Duodenal mucosa (tissue), 2 donors: Measurements from ENCODE around the gene ACR.

Experiments used
- H3K27ac ChIP-seq: one replicate; pipeline ENCODE4 v1.7.0; 2013; ENCODE audit warnings: low read depth, low read length
- H3K27me3 ChIP-seq, 2 donors: one replicate each; pipeline ENCODE4 v1.7.0; 2013; ENCODE audit warnings: low read length in 2 of 2, control low read depth in 1 of 2; ENCODE audit not compliant: insufficient read depth in 2 of 2, control insufficient read depth in 1 of 2
- H3K36me3 ChIP-seq, 2 donors: one replicate each; pipeline ENCODE4 v1.7.0; 2013; ENCODE audit warnings: low read length in 2 of 2, control low read depth in 1 of 2; ENCODE audit not compliant: insufficient read depth in 2 of 2, control insufficient read depth in 1 of 2
- H3K4me1 ChIP-seq, 2 donors: one replicate each; pipeline ENCODE4 v1.7.0; 2013; ENCODE audit warnings: low read length in 2 of 2, control low read depth in 1 of 2; ENCODE audit not compliant: insufficient read depth in 2 of 2, control insufficient read depth in 1 of 2
- H3K4me3 ChIP-seq, 2 donors: one replicate each; pipeline ENCODE4 v1.7.0; 2013; ENCODE audit warnings: low read length in 2 of 2, low read depth in 1 of 2
- H3K9ac ChIP-seq, 2 donors: one replicate each; pipeline ENCODE4 v1.7.0; 2013; ENCODE audit warnings: low read length in 2 of 2, low read depth in 1 of 2
- H3K9me3 ChIP-seq, 2 donors: one replicate each; pipeline ENCODE4 v1.7.0; 2013; ENCODE audit warnings: low read length in 2 of 2, control low read depth in 1 of 2; ENCODE audit not compliant: control insufficient read depth in 1 of 2

The ACR gene

GRCh38 chr22:50711446-50712340 is 26.3 kb upstream of the ACR start:
- H3K9me3 ChIP-seq, result no peaks in the 10 kb centered on the region
- H3K9ac ChIP-seq, result no peak overlapping the region
- H3K27ac ChIP-seq, result no peak overlapping the region
- no peak overlapping the region for H3K4me3 ChIP-seq
- no peaks in the 10 kb centered on the region for H3K27me3 ChIP-seq
- H3K36me3 ChIP-seq, result no peaks in the 10 kb centered on the region
- H3K4me1 ChIP-seq, result peaks cover 6 to 11% of the 10 kb centered on the region in 2 donors

GRCh38 chr22:50712341-50713007 is 25.5 kb upstream of the ACR start:
- Histone ChIP-seq H3K36me3 (no peaks in the 10 kb centered on the region), H3K27me3 (no peaks in the 10 kb centered on the region), H3K27ac (no peak overlapping the region), H3K9ac (no peak overlapping the region), H3K9me3 (no peaks in the 10 kb centered on the region), H3K4me3 (no peak overlapping the region), H3K4me1 (peaks cover 6 to 11% of the 10 kb centered on the region in 2 donors)

- no peaks in the 10 kb centered on the region for H3K27me3 ChIP-seq
- H3K9me3 ChIP-seq, result no peaks in the 10 kb centered on the region
- no peak overlapping the region for H3K9ac ChIP-seq
- H3K36me3 ChIP-seq, result no peaks in the 10 kb centered on the region
- no peak overlapping the region for H3K27ac ChIP-seq
- peaks cover 6 to 11% of the 10 kb centered on the region in 2 donors for H3K4me1 ChIP-seq
- no peak overlapping the region for H3K4me3 ChIP-seq
Observed at GRCh38 chr22:50713008-50713385, 25.0 kb upstream of the ACR start.

GRCh38 chr22:50713571-50714056 is 24.4 kb upstream of the ACR start:
- Histone ChIP-seq H3K4me1 (peaks cover 6 to 11% of the 10 kb centered on the region in 2 donors), H3K9ac (no peak overlapping the region), H3K4me3 (no peak overlapping the region), H3K27ac (no peak overlapping the region), H3K27me3 (no peaks in the 10 kb centered on the region), H3K9me3 (no peaks in the 10 kb centered on the region), H3K36me3 (no peaks in the 10 kb centered on the region)

GRCh38 chr22:50714150-50714549 is 23.9 kb upstream of the ACR start:
- H3K27me3 ChIP-seq, result no peaks in the 10 kb centered on the region
- H3K4me1 ChIP-seq, result peaks cover 6 to 11% of the 10 kb centered on the region in 2 donors
- no peak overlapping the region for H3K4me3 ChIP-seq
- H3K9ac ChIP-seq, result no peak overlapping the region
- no peak overlapping the region for H3K27ac ChIP-seq
- H3K9me3 ChIP-seq, result no peaks in the 10 kb centered on the region
- no peaks in the 10 kb centered on the region for H3K36me3 ChIP-seq

GRCh38 chr22:50714631-50715179 is 23.3 kb upstream of the ACR start:
- no peak overlapping the region for H3K27ac ChIP-seq
- no peaks in the 10 kb centered on the region for H3K9me3 ChIP-seq
- H3K36me3 ChIP-seq, result no peaks in the 10 kb centered on the region
- no peaks in the 10 kb centered on the region for H3K27me3 ChIP-seq
- no peak overlapping the region for H3K9ac ChIP-seq
- peaks cover 6 to 11% of the 10 kb centered on the region in 2 donors for H3K4me1 ChIP-seq
- no peak overlapping the region for H3K4me3 ChIP-seq

- H3K36me3 ChIP-seq, result no peaks in the 10 kb centered on the region
- H3K9ac ChIP-seq, result no peak overlapping the region
- no peaks in the 10 kb centered on the region for H3K9me3 ChIP-seq
- H3K27ac ChIP-seq, result no peak overlapping the region
- H3K4me3 ChIP-seq, result no peak overlapping the region
- peaks cover 6 to 11% of the 10 kb centered on the region in 2 donors for H3K4me1 ChIP-seq
- H3K27me3 ChIP-seq, result no peaks in the 10 kb centered on the region
Observed at GRCh38 chr22:50715250-50715649, 22.8 kb upstream of the ACR start.

GRCh38 chr22:50715776-50716175 is 22.2 kb upstream of the ACR start:
- Histone ChIP-seq H3K36me3 (no peaks in the 10 kb centered on the region), H3K9me3 (no peaks in the 10 kb centered on the region), H3K4me3 (no peak overlapping the region), H3K27ac (no peak overlapping the region), H3K9ac (no peak overlapping the region), H3K4me1 (peaks cover 6 to 11% of the 10 kb centered on the region in 2 donors), H3K27me3 (no peaks in the 10 kb centered on the region)

GRCh38 chr22:50716290-50717024 is 21.5 kb upstream of the ACR start:
- Histone ChIP-seq H3K9me3 (no peaks in the 10 kb centered on the region), H3K27ac (no peak overlapping the region), H3K4me3 (no peak overlapping the region), H3K9ac (no peak overlapping the region), H3K36me3 (no peaks in the 10 kb centered on the region), H3K27me3 (no peaks in the 10 kb centered on the region), H3K4me1 (peaks cover 6 to 11% of the 10 kb centered on the region in 2 donors)
